Measurements from ENCODE around the gene ADARB2.

- no peak for TF ChIP-seq CTCF (IDR thresholded peaks at IDR 0.05)
- TF ChIP-seq POLR2A (IDR thresholded peaks at IDR 0.05): no peak
- TF ChIP-seq EP300 (IDR thresholded peaks at IDR 0.05): no peak
Measured at GRCh38 chr10:1591742-1592141, 145.6 kb downstream of the ADARB2 start.
